HCT116 (cell line): ENCODE measurements around the gene ITM2B. TPM values are rescaled to one million over a fixed set of nuclear protein-coding genes. Genes with fewer than 3 reads are reported as not detected.
A peak's percentile ranks its signal among the peaks of the same experiment; 100 is the strongest.

Source experiments
- ATAC-seq: fragments of 200-7000 bp; cut with Tn5 transposase; 2 replicates; pipeline ENCODE4 v1.9.1; 2020; ENCODE audit warnings: mild to moderate bottlenecking, moderate library complexity
- BruUV-seq: library from RNA; stranded (reverse); fragments of 400-500 nt; replicated peaks from 2 replicates; lab custom pipeline; 2021; lab: Mats Ljungman, UMichigan
- CTCF ChIA-PET: fragments of 300-600 bp; sonication (Branson Sonifier 250); formaldehyde crosslinking; loops from one replicate; lab custom pipeline; 2021; ENCODE audit warnings: antibody characterized with exemption; lab: Charles Lee
- POLR2A ChIA-PET: fragments of 300-600, 350-600 bp; sonication (Branson Sonifier 250); formaldehyde crosslinking; loops from one replicate; lab custom pipeline; 2021; ENCODE audit warnings: antibody characterized with exemption; lab: Charles Lee
- RAD21 ChIA-PET, 2 experiments: fragments of 300-600 bp; sonication (Branson Sonifier 250); formaldehyde crosslinking; loops; one replicate each; lab custom pipeline; 2023; ENCODE audit warnings: low total read pairs in 2 of 2; ENCODE audit not compliant: uncharacterized antibody in 2 of 2, unreplicated experiment in 2 of 2, low non-redundant PET in 1 of 2; lab: Charles Lee
- DNase-seq: peaks from one replicate; pipeline ENCODE4 v3.0.0-alpha.2; 2010; ENCODE audit warnings: low read depth, low spot score
- H2AFZ ChIP-seq: fragments of 200-600 bp; shearing (Covaris generic), sonication (generic); 2 replicates; pipeline ENCODE4 v1.6.1; 2017; ENCODE audit warnings: low read depth, mixed run types, mixed read lengths, antibody characterized with exemption, low read length; ENCODE audit not compliant: poor library complexity, severe bottlenecking
- H3K27ac ChIP-seq: 2 replicates; pipeline ENCODE4 v1.5.1; 2012; ENCODE audit warnings: low read depth, low read length
- H3K27me3 ChIP-seq: fragments of 200-600 bp; sonication (generic); 2 replicates; pipeline ENCODE4 v1.6.1; 2016; ENCODE audit warnings: mixed run types, low read length, mixed read lengths; ENCODE audit not compliant: insufficient read depth
- H3K36me3 ChIP-seq, 2 experiments: fragments of 200-500 bp in 1 of 2; fragments of 200-600 bp in 1 of 2; sonication (Bioruptor generic) in 1 of 2; sonication (generic) in 1 of 2; 2 replicates each; pipeline versions ENCODE4 v1.5.1 to v1.6.1; 2014 to 2016; ENCODE audit warnings: low read length in 2 of 2, inconsistent platforms in 1 of 2, mixed read lengths in 1 of 2, mixed run types in 1 of 2; ENCODE audit not compliant: insufficient read depth in 2 of 2, control insufficient read depth in 1 of 2
- H3K4me1 ChIP-seq, 2 experiments: fragments of 200-600 bp in 1 of 2; sonication (generic) in 1 of 2; 2 replicates each; pipeline versions ENCODE4 v1.5.1 to v1.6.1; 2012 to 2017; ENCODE audit warnings: low read length in 2 of 2, inconsistent platforms in 1 of 2, mild to moderate bottlenecking in 1 of 2, mixed read lengths in 1 of 2, mixed run types in 1 of 2, moderate library complexity in 1 of 2; ENCODE audit not compliant: insufficient read depth in 2 of 2, control insufficient read depth in 1 of 2
- H3K4me2 ChIP-seq: fragments of 200-600 bp; sonication (generic); 2 replicates; pipeline ENCODE4 v1.6.1; 2017; ENCODE audit warnings: mixed run types, low read length, mixed read lengths
- H3K4me3 ChIP-seq, 2 experiments: fragments of 200-600 bp in 1 of 2; sonication (generic) in 1 of 2; replicated peaks in 1 of 2; 2 replicates each; pipeline ENCODE4 v1.5.1; 2011 to 2016; ENCODE audit warnings: low read length in 2 of 2, control low read depth in 1 of 2, low read depth in 1 of 2, mild to moderate bottlenecking in 1 of 2, mixed read lengths in 1 of 2, mixed run types in 1 of 2
- H3K79me2 ChIP-seq: fragments of 200-600 bp; sonication (generic); 2 replicates; pipeline ENCODE4 v1.6.1; 2017; ENCODE audit warnings: mild to moderate bottlenecking, mixed run types, low read length, moderate library complexity, mixed read lengths; ENCODE audit not compliant: insufficient read depth
- H3K9ac ChIP-seq: fragments of 200-600 bp; sonication (generic); 2 replicates; pipeline ENCODE4 v1.6.1; 2016; ENCODE audit warnings: low read length, mixed read lengths
- H3K9me2 ChIP-seq: fragments of 200-600 bp; sonication (generic), shearing (Covaris generic); 2 replicates; pipeline ENCODE4 v1.6.1; 2017; ENCODE audit warnings: mixed run types, mild to moderate bottlenecking, moderate library complexity; ENCODE audit not compliant: insufficient read depth
- H3K9me3 ChIP-seq, 2 experiments: fragments of 200-500 bp in 1 of 2; fragments of 200-600 bp in 1 of 2; sonication (Bioruptor generic) in 1 of 2; sonication (generic) in 1 of 2; 2 replicates each; pipeline ENCODE4 v1.6.1; 2014 to 2017; ENCODE audit warnings: low read length in 2 of 2, mixed read lengths in 2 of 2, inconsistent platforms in 1 of 2, low read depth in 1 of 2, mild to moderate bottlenecking in 1 of 2, mixed run types in 1 of 2, moderate library complexity in 1 of 2; ENCODE audit not compliant: control insufficient read depth in 1 of 2, insufficient read depth in 1 of 2
- H4K20me1 ChIP-seq: fragments of 200-600 bp; sonication (generic), shearing (Covaris generic); 2 replicates; pipeline ENCODE4 v1.6.1; 2017; ENCODE audit warnings: mixed run types, mild to moderate bottlenecking, moderate library complexity; ENCODE audit not compliant: insufficient read depth
- CEBPB ChIP-seq: IDR thresholded peaks from 2 replicates; pipeline ENCODE4 v1.6.1; 2012; ENCODE audit warnings: low read depth
- EZH2phosphoT487 ChIP-seq: fragments of 200-600 bp; IDR thresholded peaks from 2 replicates; pipeline ENCODE4 v1.6.1; 2018; ENCODE audit warnings: antibody characterized with exemption, borderline replicate concordance
- REST ChIP-seq: IDR thresholded peaks from 2 replicates; pipeline ENCODE4 v1.6.1; 2012; ENCODE audit warnings: low read depth
- intact Hi-C: fragments of 100-400 bp; cut with micrococcal nuclease; formaldehyde crosslinking; loops from 2 replicates; pipeline ENCODE4 v1.10.0; 2022
- total RNA-seq: library from RNA; stranded (reverse); gene quantifications from one replicate; pipeline ENCODE4 v1.2.1, GENCODE V29; 2021; ENCODE audit not compliant: unreplicated experiment

The ITM2B gene
- total RNA-seq, 1 experiment from 2014 or later = 124 TPM

GRCh38 chr13:48234566-48235340, 1.7 kb downstream of the ITM2B start:
- H3K9ac ChIP-seq = no peak overlapping the region
- intact Hi-C loops = no loop called here
- H2AFZ ChIP-seq = no peak overlapping the region

GRCh38 chr13:48235341-48236135, 2.5 kb downstream of the ITM2B start:
- peaks cover 6 to 9% of the 10 kb centered on the region in 2 experiments; a peak in 3 of 4 replicates for H3K4me1 ChIP-seq
- H3K9me3 ChIP-seq = no peaks in the 10 kb centered on the region
- no TSS peak for BruUV-seq
- CTCF ChIA-PET = no interaction called here
- H3K36me3 ChIP-seq = peaks cover 0 to 4% of the 10 kb centered on the region in 2 experiments; a peak in 2 of 4 replicates
- H4K20me1 ChIP-seq = no peaks in the 10 kb centered on the region
- no peaks in the 10 kb centered on the region for H3K9me2 ChIP-seq
- H3K4me3 ChIP-seq = no peak overlapping the region
- DNase-seq (no peak), ATAC-seq (no peak)
- no peak overlapping the region for H3K9ac ChIP-seq
- RAD21 ChIA-PET = no interaction called here
- peaks cover 47% of the 10 kb centered on the region for H3K79me2 ChIP-seq
- TF ChIP-seq REST (no peak), CEBPB (no peak), EZH2phosphoT487 (no peak)
- H3K27ac ChIP-seq = no peak overlapping the region
- H3K4me2 ChIP-seq = no peak overlapping the region
- POLR2A ChIA-PET = no interaction called here
- intact Hi-C loops = no loop called here
- no peaks in the 10 kb centered on the region for H3K27me3 ChIP-seq
- no peak overlapping the region for H2AFZ ChIP-seq

More at GRCh38 chr13:48234566-48235340, 1.7 kb downstream of the ITM2B start:
- ChIA-PET RAD21 (no interaction called here), CTCF (no interaction called here), POLR2A (no interaction called here)
- DNase-seq (no peak), ATAC-seq (no peak)
- TF ChIP-seq CEBPB = no peak
- Histone ChIP-seq H3K4me3 (no peak overlapping the region; a peak in 1 of 4 replicates), H3K27ac (no peak overlapping the region), H3K27me3 (no peaks in the 10 kb centered on the region), H3K36me3 (peaks cover 0 to 4% of the 10 kb centered on the region in 2 experiments; a peak in 2 of 4 replicates), H3K4me2 (peak overlapping the region; percentile 92), H3K9me3 (no peaks in the 10 kb centered on the region), H3K9me2 (no peaks in the 10 kb centered on the region), H4K20me1 (no peaks in the 10 kb centered on the region), H3K79me2 (peaks cover 45% of the 10 kb centered on the region), H3K4me1 (peaks cover 6 to 9% of the 10 kb centered on the region in 2 experiments; a peak in 3 of 4 replicates)
- no TSS peak for BruUV-seq
